CD4-positive, alpha-beta T cell treated with Interleukin-2 at 100 ng/mL for 4 hours (primary cell): ENCODE data around the gene CDK6.
A peak's percentile ranks its signal among the peaks of the same experiment; 100 is the strongest.

ENCODE experiments used
- DNase-seq: peaks from one replicate; pipeline ENCODE4 v3.0.0-alpha.2; 2020; ENCODE audit warnings: low spot score

CDK6 gene

DNA sequence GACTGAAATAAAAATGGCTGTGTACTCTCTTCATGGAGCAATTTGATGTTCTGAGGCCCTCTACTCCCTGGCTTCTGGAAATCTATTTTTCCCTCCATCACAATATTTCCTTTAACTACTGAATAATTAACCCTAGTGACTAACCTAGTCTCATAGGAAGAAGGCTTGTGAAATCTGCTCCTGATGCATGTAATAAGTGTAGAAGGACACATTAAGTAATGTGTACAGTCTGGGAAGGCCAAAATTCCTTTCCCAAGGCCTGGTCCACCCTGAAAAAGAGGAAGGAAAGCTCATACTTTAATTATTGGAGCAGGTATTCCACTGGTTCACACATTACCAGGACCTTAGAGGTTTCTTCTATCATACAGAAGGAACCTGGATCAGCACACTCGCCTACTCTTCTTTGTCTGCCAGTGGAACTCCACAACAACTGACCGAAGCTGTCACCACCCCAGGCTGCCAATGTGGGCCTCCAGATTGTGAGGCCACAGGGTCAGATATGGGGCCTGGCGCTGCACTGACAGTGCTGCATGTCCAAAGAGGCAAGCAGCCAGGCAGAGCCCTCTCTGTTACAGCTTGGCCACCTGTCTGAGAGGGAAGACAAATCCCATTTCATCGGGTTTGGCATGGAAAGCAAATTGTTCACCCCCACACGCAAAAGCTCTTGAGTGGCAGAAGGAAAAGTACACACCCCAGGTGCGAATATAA, 191.8 kb downstream of the CDK6 start:
- DNase-seq, result no peak

- DNase-seq, result no peak
Measured at GRCh38 chr7:92643821-92644220, 192.6 kb downstream of the CDK6 start.

DNA sequence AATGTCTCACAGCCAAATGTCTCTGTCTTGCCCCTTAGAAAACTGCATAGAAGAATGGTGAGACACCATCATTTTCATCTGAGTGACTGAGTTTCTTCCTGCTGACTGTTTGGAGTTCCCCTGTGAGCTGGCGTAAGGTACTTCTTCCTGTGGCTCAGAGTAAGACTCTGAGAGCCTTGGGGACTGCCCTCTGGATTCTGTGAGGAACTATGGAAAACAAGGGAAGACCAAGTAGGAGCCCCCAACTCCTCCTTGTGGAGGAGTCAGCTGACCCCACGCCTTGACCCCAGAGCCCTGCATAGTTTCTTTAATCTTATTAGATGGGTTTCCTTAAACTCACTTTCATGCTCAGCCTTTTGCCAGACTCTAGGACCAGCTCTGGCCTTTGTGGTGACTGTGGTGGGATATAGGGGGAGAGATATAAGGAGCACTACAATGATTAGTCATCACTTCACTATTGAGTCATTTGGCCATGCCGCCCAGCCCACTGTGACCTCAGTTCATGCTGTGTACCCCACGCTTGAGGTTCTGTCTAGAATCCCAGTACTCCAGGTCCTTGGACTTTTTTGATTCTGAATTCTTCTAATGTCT, 194.4 kb downstream of the CDK6 start:
- peak; percentile 67 for DNase-seq

- DNase-seq, result no peak
Measured at GRCh38 chr7:92639966-92640365, 196.4 kb downstream of the CDK6 start.

- DNase-seq, result peak; percentile 26
Measured at GRCh38 chr7:92639213-92639896, 197.0 kb downstream of the CDK6 start.

GRCh38 chr7:92636018-92636560, 200.3 kb downstream of the CDK6 start:
- no peak for DNase-seq

DNA sequence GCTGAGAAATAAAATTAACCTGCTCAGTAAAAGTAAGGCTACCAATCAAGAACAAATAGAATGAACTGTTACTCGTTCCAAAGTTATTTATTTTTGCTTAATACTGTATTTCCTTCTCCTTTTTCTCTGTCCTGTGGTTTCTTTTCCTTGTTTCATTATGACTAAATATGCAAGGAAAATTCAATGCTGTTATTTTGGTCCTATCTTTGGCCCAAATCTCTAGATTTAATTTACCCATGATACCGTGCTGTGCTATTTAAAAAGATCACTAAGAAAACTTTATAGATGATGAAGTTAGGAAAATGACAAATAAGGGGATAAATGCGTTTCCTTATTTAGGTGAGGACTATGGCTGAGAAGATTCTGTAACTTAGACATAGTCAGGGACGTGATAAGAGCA, 200.8 kb downstream of the CDK6 start:
- DNase-seq, result no peak

- DNase-seq, result peak; percentile 62
Measured at GRCh38 chr7:92634924-92635519, 201.4 kb downstream of the CDK6 start.

DNA sequence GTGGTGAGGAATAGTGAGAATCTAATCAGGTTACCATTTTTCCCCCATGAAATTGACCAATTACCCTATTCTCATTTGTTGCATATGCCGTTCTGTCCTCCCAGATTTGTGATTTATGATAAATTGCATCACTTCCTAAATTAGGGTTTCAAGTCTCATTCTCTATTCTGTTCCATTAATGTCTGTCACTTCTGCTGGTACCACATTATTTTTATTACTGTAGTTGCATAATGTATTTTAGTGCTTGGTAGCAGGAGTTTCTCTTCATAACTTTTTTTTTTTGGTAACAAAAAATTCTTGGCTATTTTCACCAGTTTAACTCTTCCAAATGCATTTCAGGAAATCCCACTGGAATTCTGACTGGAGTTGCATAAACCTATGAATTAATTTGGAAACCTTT, 202.2 kb downstream of the CDK6 start:
- no peak for DNase-seq

- DNase-seq, result peak; percentile 76
Measured at GRCh38 chr7:92633211-92633906, 203.0 kb downstream of the CDK6 start.

GRCh38 chr7:92632791-92633190, 203.6 kb downstream of the CDK6 start:
- DNase-seq, result no peak

DNA sequence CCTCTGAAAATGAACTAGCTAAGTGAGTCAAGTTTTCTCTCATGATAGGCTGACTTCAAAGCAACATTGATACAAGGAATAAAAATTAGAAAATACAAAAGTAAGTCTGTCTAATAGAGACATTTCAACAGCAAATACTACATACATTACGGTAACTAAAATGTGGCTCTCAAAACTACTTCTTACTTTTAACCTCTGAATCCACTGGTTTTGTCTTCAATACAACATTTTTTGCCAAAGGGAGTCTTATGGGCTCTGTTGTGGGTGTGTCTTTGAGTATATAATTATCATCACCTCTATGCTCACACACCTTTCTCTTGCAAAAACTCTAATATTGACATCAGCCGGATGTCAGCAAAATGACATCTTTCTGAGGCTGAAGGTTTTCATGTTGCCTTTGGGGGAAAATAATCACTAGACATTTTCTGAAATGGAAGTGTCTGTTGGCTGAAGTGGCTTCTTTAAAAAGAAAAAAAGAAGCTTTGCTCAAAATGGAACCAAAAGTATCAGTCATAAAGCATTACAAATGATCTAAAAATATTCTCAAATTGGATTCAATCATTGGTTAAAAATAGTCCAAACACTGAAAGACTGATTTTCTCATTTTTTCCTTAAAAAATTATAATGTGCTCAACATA, 204.4 kb downstream of the CDK6 start:
- DNase-seq, result no peak

DNA sequence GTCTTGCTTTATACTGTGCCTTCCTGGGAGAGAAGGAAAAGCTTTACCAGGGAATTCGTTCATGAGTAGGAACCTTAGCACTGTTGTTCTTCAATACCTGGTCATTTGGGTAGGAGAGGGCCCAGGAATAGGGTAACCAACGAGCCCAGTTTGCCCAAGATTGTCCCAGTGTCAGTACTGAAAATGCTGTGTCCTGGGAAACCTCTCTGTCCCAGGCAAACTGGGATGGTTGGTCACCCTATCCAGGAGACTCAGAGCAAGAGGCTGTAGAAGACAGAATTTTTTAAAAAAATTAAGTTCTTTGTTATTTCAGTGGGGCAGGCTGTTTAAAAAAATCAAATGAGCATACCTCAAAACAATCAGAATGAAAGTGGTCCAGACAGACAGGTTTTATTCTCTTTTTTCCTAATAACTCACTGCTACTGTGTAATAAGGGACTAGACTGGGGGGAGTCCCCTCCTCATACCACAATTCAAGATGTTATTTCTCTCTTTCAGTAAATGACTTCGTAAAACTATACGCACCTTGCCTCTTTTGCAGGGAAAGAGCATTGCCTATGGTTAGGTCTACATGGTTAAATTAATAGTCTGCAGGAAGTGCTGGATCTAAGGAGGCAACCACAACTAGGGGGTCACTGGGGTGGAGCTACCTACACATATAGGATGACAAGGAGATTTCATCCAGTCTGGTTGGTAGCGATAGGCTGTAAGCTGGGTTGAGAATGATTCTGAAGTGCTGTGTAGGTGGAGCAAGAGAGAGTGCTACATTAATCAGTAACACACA, 205.1 kb downstream of the CDK6 start:
- no peak for DNase-seq

DNA sequence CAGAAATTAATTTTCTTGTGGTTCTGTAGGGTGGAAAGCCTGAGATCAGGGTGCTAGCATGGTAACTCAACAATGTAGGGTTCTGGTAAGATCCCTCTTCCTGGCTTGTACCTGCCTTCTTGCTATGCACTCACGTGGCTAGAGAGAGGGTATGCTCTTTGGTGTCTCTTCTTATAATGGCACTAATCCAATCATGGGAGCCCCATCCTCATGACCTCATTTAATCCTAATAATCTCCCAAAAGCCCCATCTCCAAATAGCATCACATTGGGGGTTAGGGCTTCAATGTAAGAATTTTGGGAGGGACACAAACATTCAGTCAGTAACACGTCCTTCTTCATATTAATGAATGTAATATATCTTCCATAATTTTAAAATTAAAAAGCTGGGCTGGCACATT, 206.6 kb downstream of the CDK6 start:
- no peak for DNase-seq

- DNase-seq, result no peak
Measured at GRCh38 chr7:92627956-92628355, 208.4 kb downstream of the CDK6 start.

DNA sequence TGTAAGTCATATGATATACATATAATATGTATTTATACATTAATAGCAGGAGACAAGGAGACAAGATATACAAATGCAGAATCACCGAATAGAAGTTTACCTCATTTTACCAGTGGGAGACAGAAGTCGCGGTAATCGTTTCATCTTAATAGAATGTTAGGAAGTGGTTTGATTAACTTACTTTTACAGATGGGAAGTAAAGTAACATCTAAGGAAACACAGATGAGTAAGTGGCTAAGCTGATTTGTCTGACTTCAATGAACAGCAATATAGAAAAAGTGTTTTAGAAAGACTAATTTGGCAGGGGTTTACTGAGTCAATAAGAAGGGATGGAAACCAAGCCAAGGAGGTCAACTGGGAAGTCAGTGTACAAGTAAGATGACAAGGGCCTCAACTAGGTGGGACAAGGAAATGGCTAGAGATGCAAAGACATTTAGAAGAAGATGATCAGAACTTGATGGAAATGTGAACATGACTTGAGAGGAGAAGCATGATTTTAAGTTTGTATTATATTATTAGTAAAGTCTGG, 210.0 kb downstream of the CDK6 start:
- no peak for DNase-seq

DNA sequence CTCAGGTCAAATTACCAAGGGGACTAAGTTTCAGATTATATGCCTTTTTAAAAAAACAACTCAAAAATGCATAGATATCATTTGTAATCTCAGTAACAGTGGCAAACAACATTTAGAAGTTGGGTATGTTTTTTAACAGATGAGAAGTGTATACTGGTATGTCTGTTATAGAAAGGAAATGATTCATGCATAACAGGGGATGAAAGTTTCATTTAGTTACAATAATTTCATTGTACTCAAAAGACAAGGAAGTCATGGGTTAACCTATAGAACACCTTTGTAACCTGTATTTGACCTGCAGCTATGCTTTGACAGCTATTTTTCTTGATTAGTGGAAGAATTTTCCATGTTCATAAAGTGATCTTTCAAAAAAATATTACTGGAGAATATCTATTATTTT, 210.8 kb downstream of the CDK6 start:
- DNase-seq, result peak; percentile 35

DNA sequence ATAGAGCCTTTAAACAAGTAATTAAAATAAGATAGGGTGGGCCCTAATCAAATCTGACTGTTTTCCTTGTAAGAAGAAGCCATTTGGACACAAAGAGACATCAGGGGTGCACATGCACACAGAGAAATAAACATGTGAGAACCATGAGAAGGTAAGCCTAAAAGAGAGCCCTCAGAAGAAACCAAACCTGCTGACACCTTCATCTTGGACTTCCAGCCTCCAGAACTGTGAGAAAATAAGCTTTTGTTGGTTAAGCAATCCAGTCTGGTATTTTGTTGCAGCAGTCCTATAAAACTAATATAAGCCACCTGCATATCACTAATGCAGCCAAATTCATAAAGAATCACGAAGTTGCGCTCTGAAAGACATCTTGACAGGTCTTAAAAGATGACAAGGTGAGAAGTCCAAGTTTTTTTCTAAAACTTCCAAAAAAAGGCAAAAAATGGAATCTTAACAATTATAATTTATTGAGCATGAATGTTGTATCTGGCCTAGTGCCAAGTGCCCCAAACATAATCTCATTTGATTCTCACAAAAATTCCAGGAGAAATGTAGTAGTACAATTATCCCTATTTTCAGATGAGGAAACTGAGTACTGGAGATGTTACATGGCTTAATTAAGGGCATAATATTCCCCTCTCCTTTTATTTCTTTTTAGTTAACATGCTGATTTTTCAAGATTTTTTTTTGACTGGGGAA, 211.9 kb downstream of the CDK6 start:
- DNase-seq, result no peak

GRCh38 chr7:92623544-92623943, 212.8 kb downstream of the CDK6 start:
- no peak for DNase-seq

DNA sequence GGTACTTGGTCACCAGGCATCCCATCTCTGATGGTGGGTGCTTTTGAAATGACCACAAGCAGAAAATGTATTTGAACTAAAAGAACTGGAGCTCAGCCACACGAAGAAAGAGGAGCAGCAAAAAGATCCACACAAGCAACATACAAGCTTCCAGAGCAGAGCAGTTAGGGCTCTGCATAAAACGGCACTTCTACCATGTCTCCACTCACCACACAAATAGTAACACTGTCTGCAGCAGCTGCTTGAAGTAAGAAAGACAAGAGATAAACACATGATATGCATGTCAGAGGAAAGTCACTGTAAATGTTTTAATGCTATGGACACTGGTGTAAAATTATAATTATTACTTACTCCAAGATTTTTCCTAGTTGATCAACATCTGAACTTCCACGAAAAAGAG, 213.7 kb downstream of the CDK6 start:
- no peak for DNase-seq
